ENCODE results near the gene PRG2.
A peak's percentile ranks its signal among the peaks of the same experiment; 100 is the strongest.

The PRG2 gene

GRCh38 chr11:57390535-57390934, at the start of gene PRG2:
PRG2 (minus strand) TSS chr11:57390650; CDS start chr11:57389944, 706 bp downstream.
- no peak for DNase-seq (ENCODE audit: low read depth, low spot score)
- no peak within 1 kb of the TSS for H3K27ac ChIP-seq

DNA sequence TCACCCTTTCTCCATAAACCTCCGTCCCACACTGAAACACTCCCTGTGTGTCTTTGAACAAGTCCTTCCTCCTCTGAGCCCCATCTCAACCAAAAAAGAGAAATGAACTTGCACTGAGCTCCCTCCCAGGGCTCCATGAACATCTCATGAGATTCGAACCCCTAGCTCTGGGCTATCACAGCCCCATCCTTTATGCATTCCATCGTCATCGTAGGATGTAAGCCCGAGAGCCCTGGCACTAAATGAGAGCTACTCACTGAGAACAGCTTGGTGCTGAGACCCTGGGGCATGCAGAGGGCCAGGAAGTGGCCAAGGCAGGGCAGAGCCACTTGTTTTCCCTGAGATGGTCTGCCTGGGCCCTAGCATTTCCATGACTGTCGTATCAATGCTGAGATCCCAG, 49.3 kb upstream of the PRG2 start:
- no peak overlapping the region for H3K27ac ChIP-seq
- DNase-seq (ENCODE audit: low read depth, low spot score) = no peak

GRCh38 chr11:57438345-57439285, 48.2 kb upstream of the PRG2 start:
- DNase-seq (ENCODE audit: low read depth, low spot score) = no peak
- H3K27ac ChIP-seq = no peak overlapping the region

- no peak overlapping the region for H3K27ac ChIP-seq
- no peak for DNase-seq (ENCODE audit: low read depth, low spot score)
Measured at GRCh38 chr11:57436031-57436430, 45.6 kb upstream of the PRG2 start.

GRCh38 chr11:57434640-57435546, 44.4 kb upstream of the PRG2 start:
- H3K27ac ChIP-seq = peak overlapping the region; percentile 33
- peak; percentile 79 for DNase-seq (ENCODE audit: low read depth, low spot score)

DNA sequence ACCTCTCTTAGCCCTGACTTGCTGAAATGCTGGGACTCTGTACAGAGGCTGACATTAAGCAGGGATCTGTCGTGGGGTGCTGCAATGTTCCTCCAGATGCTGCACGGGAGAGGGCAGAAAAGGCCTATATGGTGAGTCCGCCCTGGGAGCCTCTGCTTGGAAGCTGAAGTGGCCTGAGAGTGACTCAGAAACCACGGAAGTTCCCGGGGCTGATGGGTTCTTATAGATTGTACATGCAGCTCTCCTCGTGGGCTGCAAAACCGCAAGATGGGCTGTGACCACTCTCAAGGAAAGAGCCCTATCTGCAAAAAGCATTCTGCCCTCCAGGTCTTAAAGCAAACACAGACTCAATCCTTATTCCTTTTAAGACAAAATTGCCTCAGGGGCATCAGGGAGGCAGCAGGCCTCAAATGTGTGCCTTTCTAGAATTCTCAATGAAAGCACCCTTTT, 42.3 kb upstream of the PRG2 start:
- H3K27ac ChIP-seq = no peak overlapping the region
- no peak for DNase-seq (ENCODE audit: low read depth, low spot score)

DNA sequence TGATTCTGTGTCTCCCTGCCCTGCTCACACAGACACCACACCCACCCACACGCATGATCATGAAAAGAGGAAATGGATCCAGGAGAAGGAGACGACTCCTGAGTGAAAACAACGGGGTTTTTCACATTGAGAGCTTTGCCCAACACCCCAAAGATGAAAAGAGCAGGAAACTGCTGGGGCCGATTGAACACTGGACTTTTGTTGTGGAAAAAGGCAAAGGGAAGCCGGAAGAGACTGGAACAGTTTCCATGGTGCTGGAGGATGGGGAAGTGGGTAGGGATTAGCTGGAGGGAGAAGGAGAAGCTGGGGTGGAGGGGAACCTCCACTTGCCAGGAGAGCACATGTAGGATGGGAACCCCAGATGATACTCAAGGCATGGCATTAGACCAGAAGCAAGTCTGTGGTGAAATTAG, 41.7 kb upstream of the PRG2 start:
- no peak for DNase-seq (ENCODE audit: low read depth, low spot score)
- H3K27ac ChIP-seq = no peak overlapping the region

DNA sequence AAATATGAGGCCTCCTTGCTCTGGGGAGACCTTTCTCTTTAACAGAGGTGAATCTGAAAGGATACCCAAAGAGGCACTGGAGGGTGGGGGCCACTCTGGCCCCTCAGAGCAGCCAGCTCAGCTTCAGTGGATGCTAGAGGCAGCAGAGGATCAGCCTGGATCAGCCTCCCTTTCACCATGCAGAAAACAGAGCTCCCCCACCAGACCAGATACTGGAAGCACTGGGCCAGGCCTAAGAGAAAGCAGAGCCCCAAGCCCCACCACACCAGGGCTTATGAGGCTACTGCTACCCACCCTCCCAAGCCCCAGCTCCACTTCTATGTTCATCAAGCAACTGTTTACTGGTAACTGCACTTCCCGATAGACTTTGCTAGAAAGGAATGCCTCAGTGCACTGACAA, 40.5 kb upstream of the PRG2 start:
- no peak for DNase-seq (ENCODE audit: low read depth, low spot score)
- no peak overlapping the region for H3K27ac ChIP-seq

DNA sequence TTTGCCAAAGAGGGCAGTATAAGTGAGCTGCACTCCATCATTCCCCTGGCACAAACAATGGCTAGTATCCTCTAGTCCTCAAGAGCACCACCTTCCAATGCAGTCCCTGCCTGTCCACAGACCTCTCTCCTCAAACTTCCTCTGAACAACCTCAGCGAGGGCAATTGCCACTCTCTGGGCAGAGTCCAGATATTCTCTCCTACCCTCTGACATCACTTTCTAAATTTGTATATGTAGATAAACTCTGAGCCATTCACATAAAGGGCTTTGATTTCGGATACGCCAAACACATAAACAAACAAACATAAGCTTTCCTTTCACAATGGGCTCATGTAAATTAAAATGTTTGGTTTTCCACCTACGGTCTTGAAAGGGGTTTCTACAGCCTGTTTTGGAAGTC, 39.5 kb upstream of the PRG2 start:
- DNase-seq (ENCODE audit: low read depth, low spot score) = no peak
- H3K27ac ChIP-seq = no peak overlapping the region

- no peak for DNase-seq (ENCODE audit: low read depth, low spot score)
- H3K27ac ChIP-seq = no peak overlapping the region
Measured at GRCh38 chr11:57428643-57429042, 38.2 kb upstream of the PRG2 start.

GRCh38 chr11:57427727-57428082, 37.3 kb upstream of the PRG2 start:
- no peak for DNase-seq (ENCODE audit: low read depth, low spot score)
- H3K27ac ChIP-seq = peak overlapping the region; percentile 90

GRCh38 chr11:57426929-57427726, 36.7 kb upstream of the PRG2 start, which contains the start of gene SLC43A3:
SLC43A3 (minus strand) TSS chr11:57427121; CDS start chr11:57426172, 949 bp downstream.
- peak within 1 kb of the TSS; percentile 90 for H3K27ac ChIP-seq
- no peak for DNase-seq (ENCODE audit: low read depth, low spot score)

DNA sequence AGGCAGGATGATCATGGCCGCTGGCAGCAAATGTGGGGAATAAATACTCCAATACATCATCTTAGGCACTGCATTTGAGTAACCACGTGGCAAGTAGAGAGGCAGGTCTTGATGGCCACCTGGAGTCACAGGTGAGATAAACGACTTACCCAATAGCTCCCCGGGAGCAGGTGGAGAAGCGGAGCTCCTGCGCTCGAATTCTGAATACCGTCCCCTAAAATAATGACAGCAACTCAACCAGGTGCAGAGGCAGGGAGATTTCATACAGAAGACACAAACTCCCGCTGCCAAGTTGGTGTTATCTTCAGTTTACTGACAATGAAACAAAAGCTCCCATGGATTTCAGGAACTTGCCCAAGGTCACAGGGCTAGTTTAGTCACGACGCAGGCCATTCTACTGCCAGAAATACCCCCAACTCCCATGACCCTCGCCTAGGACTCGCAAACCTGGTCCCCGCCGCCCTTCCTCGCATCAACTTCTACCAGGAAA, 36.0 kb upstream of the PRG2 start:
- H3K27ac ChIP-seq = peak overlapping the region; percentile 90
- no peak for DNase-seq (ENCODE audit: low read depth, low spot score)

DNA sequence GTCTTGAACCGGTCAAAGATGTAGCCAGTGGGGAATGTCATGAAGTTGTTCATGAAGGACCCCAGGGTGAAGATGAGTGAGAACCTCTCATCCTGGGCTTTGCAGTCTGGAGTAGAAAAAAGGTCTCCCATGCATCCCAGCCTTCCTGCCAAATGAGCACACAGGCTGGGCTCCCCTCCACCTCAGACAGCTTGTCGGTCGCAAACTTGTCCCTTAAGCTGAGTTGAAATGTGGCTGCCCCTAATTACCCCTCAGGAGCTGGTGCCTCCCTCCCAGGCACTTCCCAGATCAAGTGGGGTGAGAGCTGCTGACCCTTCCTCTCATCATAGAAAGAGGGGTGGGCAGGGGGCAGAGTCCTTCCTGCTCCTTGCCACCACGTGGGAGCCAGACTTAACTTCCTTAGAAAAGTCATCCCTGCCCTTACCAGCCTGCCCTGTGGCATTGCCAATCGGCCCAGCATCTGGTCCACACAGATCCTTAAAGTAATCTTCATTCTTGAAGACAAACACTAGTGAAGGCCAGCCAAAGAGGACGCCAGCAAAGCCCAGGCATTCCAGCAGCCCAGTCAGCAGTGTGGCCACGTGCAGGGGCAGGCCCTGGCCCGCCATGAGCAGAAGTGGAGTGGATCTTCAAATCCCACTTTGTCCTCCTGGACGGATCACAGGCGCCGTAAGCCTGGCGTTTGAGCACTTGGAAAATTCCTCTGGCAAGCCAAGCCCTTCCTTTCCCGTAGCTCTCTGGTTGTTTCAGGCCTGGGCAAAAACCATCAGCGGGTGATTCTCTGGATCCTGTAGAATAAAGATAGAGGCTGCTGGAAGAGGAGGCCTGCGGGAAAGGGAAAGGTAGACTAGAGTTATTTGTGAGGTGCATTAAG, 35.4 kb upstream of the PRG2 start:
- H3K27ac ChIP-seq = peak overlapping the region; percentile 90
- DNase-seq (ENCODE audit: low read depth, low spot score) = no peak

DNA sequence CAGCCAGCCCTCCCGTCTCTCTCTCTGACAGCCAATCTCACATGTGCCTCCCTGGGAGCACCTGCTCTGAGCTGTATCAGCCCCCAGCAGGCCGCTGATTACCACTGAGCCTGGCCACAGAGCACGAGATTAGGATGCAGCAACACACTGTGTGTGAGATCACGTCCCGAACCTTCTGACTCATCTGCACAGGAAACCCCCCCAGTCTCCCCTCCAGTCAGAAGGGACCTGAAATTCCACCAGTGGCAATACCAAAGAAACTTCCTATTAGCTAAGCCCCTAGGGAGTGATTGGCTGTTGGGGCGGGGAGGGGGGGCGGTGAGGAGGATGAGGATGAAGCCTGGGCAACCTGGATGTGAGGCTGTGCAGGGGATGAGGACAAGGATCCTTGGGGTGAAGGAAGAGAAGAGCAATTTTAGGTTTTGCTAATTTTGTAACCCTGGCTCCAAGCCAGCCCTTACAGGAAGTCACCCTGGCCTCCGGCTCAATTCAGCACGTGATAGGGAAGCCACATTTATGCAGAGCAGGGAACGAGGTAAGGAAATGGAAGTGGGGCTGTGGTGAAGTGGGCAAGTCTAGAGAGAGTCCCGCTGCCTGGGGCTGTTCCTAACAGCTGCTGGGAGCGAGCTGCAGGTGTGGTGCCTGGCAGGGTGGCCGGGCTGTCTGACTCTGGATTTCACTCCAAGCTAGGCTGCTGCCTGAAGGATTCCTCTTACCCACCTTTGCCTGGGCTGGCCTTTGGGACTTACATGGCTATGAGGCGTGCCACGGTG, 34.5 kb upstream of the PRG2 start:
- peak overlapping the region; percentile 90 for H3K27ac ChIP-seq
- DNase-seq (ENCODE audit: low read depth, low spot score) = no peak

- H3K27ac ChIP-seq = peak overlapping the region; percentile 90
- no peak for DNase-seq (ENCODE audit: low read depth, low spot score)
Measured at GRCh38 chr11:57424137-57424791, 33.8 kb upstream of the PRG2 start.

GRCh38 chr11:57422669-57423068, 32.2 kb upstream of the PRG2 start:
- no peak for DNase-seq (ENCODE audit: low read depth, low spot score)

GRCh38 chr11:57421805-57422204, 31.4 kb upstream of the PRG2 start:
- H3K27ac ChIP-seq = no peak overlapping the region
- DNase-seq (ENCODE audit: low read depth, low spot score) = no peak

More at GRCh38 chr11:57422669-57423068, 32.2 kb upstream of the PRG2 start:
- H3K27ac ChIP-seq = no peak overlapping the region

Measured in epithelial cell of prostate (primary cell).